SK-N-SH (cell line): ENCODE measurements around the gene UBR2.
A peak's percentile ranks its signal among the peaks of the same experiment; 100 is the strongest.

Experiments
- EP300 ChIP-seq, 2 experiments: IDR thresholded peaks; 2 replicates each; pipeline versions ENCODE4 v1.4.0 to v1.6.1; 2012; ENCODE audit warnings: borderline replicate concordance in 1 of 2, low read depth in 1 of 2, low read length in 1 of 2
- EZH2phosphoT487 ChIP-seq: fragments of 200-600 bp; sonication (generic); IDR thresholded peaks from 2 replicates; pipeline ENCODE4 v1.6.1; 2017; ENCODE audit warnings: low read depth, mixed run types, mild to moderate bottlenecking, antibody characterized with exemption, moderate library complexity, borderline replicate concordance
- RAD21 ChIP-seq: IDR thresholded peaks from 2 replicates; pipeline ENCODE4 v1.6.1; 2012; ENCODE audit warnings: mild to moderate bottlenecking, low read length
- RFX5 ChIP-seq: IDR thresholded peaks from 2 replicates; pipeline ENCODE4 v1.6.1; 2012; ENCODE audit warnings: mild to moderate bottlenecking, improper control_type of control experiment, low read length
- YY1 ChIP-seq: IDR thresholded peaks from 2 replicates; pipeline ENCODE4 v1.4.0; 2012; ENCODE audit warnings: low read depth, mild to moderate bottlenecking
- TF ChIP-seq, protein P1 (sequence below): fragments of 200-600 bp; sonication (generic); IDR thresholded peaks from 2 replicates; pipeline ENCODE4 v1.6.1; 2017; ENCODE audit warnings: antibody characterized with exemption, mild to moderate bottlenecking, moderate library complexity
- TF ChIP-seq, protein P2 (sequence below): IDR thresholded peaks from 2 replicates; pipeline ENCODE4 v1.4.0; 2012; ENCODE audit warnings: low read depth, borderline replicate concordance
- TF ChIP-seq, protein P3 (sequence below): IDR thresholded peaks from 2 replicates; pipeline ENCODE4 v1.6.1; 2012; ENCODE audit warnings: mild to moderate bottlenecking, low read depth, low read length, moderate library complexity
- TF ChIP-seq, protein P4 (sequence below): IDR thresholded peaks from 2 replicates; pipeline ENCODE4 v1.4.0; 2012; ENCODE audit warnings: low read depth

DNA sequence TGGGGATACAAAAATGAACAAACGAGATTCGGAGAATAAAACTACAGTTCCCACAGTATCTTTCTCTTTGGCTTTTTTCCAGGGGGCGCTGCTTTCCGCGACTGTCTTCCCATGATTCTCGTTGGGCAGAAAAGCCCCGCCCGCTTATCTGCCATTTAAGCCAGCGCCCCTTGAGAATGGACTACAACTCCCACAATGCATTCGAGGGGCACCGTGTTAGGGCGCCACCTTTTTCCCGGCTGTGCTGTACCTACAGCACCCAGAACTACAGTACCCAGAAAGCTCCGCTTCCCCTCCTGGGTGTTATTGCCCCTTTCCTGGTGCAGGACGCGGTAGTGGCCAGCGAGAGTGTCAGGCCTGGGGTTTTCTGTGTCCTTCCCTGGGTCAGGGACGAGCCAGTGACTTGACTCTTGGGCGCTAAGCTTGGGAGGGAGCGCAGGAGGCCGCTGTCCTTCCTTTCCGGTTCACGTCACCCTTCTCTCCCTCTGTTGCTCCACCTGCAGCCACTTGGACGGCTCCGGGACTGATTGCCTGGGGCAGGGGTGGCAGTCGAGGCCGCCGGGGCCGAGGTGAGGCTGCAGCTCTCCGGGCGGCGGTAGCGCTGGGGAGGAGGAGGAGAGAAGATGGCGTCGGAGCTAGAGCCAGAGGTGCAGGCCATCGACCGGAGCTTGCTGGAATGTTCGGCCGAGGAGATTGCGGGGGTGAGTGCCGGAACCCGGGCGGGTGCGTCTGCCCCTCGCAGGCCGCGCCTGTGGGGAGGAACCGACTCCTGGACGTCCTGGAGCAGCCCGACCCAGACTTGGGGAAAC lies at the start of gene UBR2:
- TF ChIP-seq RFX5 (no peak), EP300 (IDR thresholded peaks at IDR 0.05; ENCODE audit: borderline replicate concordance in 1 of 2, low read depth in 1 of 2, low read length in 1 of 2) (no peak), EZH2phosphoT487 (no peak), RAD21 (no peak), YY1 (peak; percentile 72; the same call in 1 of the 2 replicates)
- TF ChIP-seq, protein P1, sequence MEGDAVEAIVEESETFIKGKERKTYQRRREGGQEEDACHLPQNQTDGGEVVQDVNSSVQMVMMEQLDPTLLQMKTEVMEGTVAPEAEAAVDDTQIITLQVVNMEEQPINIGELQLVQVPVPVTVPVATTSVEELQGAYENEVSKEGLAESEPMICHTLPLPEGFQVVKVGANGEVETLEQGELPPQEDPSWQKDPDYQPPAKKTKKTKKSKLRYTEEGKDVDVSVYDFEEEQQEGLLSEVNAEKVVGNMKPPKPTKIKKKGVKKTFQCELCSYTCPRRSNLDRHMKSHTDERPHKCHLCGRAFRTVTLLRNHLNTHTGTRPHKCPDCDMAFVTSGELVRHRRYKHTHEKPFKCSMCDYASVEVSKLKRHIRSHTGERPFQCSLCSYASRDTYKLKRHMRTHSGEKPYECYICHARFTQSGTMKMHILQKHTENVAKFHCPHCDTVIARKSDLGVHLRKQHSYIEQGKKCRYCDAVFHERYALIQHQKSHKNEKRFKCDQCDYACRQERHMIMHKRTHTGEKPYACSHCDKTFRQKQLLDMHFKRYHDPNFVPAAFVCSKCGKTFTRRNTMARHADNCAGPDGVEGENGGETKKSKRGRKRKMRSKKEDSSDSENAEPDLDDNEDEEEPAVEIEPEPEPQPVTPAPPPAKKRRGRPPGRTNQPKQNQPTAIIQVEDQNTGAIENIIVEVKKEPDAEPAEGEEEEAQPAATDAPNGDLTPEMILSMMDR, result peak; percentile 33; the same call in 1 of the 2 replicates
- TF ChIP-seq, protein P2, sequence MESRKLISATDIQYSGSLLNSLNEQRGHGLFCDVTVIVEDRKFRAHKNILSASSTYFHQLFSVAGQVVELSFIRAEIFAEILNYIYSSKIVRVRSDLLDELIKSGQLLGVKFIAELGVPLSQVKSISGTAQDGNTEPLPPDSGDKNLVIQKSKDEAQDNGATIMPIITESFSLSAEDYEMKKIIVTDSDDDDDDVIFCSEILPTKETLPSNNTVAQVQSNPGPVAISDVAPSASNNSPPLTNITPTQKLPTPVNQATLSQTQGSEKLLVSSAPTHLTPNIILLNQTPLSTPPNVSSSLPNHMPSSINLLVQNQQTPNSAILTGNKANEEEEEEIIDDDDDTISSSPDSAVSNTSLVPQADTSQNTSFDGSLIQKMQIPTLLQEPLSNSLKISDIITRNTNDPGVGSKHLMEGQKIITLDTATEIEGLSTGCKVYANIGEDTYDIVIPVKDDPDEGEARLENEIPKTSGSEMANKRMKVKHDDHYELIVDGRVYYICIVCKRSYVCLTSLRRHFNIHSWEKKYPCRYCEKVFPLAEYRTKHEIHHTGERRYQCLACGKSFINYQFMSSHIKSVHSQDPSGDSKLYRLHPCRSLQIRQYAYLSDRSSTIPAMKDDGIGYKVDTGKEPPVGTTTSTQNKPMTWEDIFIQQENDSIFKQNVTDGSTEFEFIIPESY, result no peak
- TF ChIP-seq, protein P3, sequence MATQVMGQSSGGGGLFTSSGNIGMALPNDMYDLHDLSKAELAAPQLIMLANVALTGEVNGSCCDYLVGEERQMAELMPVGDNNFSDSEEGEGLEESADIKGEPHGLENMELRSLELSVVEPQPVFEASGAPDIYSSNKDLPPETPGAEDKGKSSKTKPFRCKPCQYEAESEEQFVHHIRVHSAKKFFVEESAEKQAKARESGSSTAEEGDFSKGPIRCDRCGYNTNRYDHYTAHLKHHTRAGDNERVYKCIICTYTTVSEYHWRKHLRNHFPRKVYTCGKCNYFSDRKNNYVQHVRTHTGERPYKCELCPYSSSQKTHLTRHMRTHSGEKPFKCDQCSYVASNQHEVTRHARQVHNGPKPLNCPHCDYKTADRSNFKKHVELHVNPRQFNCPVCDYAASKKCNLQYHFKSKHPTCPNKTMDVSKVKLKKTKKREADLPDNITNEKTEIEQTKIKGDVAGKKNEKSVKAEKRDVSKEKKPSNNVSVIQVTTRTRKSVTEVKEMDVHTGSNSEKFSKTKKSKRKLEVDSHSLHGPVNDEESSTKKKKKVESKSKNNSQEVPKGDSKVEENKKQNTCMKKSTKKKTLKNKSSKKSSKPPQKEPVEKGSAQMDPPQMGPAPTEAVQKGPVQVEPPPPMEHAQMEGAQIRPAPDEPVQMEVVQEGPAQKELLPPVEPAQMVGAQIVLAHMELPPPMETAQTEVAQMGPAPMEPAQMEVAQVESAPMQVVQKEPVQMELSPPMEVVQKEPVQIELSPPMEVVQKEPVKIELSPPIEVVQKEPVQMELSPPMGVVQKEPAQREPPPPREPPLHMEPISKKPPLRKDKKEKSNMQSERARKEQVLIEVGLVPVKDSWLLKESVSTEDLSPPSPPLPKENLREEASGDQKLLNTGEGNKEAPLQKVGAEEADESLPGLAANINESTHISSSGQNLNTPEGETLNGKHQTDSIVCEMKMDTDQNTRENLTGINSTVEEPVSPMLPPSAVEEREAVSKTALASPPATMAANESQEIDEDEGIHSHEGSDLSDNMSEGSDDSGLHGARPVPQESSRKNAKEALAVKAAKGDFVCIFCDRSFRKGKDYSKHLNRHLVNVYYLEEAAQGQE, result 0 out of 2 replicates have a peak, but pooled peaks have one; percentile 15
- TF ChIP-seq, protein P4, sequence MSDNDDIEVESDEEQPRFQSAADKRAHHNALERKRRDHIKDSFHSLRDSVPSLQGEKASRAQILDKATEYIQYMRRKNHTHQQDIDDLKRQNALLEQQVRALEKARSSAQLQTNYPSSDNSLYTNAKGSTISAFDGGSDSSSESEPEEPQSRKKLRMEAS, result peak; percentile 63
